ENCODE results near the gene PAFAH2. TPM values are rescaled to one million over a fixed set of nuclear protein-coding genes. Genes with fewer than 3 reads are reported as not detected.

The PAFAH2 gene
- total and polyA plus RNA-seq, 4 donors = 9.0 to 13.8 (median 10.8) TPM

- Histone ChIP-seq H3K27me3 (ENCODE audit: control insufficient read depth in 4 of 4, insufficient read depth in 4 of 4, low read length in 3 of 4) (no peaks in the 10 kb centered on the region), H3K36me3 (ENCODE audit: control insufficient read depth in 4 of 4, insufficient read depth in 3 of 4, low read depth in 1 of 4, low read length in 3 of 4) (no peaks in the 10 kb centered on the region), H3K4me1 (ENCODE audit: control insufficient read depth in 4 of 4, insufficient read depth in 4 of 4, low read length in 3 of 4) (no peaks in the 10 kb centered on the region), H3K9me3 (ENCODE audit: control insufficient read depth in 4 of 4, low read length in 3 of 4) (no peaks in the 10 kb centered on the region), H3K4me3 (ENCODE audit: low read depth in 1 of 3, low read length in 3 of 3) (no peak overlapping the region), H3K27ac (ENCODE audit: low read depth in 1 of 2, low read length in 2 of 2) (no peak overlapping the region), H3K9ac (ENCODE audit: low read depth in 1 of 2, low read length in 2 of 2) (no peak overlapping the region)
- TF ChIP-seq SP1 (IDR thresholded peaks at IDR 0.05) (no peak), RAD21 (IDR thresholded peaks at IDR 0.05) (no peak), HNF4A (conservative IDR thresholded peaks at IDR 0.05) (no peak), ZBTB33 (IDR thresholded peaks at IDR 0.05) (no peak), HNF4G (IDR thresholded peaks at IDR 0.05) (no peak), TAF1 (conservative IDR thresholded peaks at IDR 0.05) (no peak)
- TF ChIP-seq, protein P1, sequence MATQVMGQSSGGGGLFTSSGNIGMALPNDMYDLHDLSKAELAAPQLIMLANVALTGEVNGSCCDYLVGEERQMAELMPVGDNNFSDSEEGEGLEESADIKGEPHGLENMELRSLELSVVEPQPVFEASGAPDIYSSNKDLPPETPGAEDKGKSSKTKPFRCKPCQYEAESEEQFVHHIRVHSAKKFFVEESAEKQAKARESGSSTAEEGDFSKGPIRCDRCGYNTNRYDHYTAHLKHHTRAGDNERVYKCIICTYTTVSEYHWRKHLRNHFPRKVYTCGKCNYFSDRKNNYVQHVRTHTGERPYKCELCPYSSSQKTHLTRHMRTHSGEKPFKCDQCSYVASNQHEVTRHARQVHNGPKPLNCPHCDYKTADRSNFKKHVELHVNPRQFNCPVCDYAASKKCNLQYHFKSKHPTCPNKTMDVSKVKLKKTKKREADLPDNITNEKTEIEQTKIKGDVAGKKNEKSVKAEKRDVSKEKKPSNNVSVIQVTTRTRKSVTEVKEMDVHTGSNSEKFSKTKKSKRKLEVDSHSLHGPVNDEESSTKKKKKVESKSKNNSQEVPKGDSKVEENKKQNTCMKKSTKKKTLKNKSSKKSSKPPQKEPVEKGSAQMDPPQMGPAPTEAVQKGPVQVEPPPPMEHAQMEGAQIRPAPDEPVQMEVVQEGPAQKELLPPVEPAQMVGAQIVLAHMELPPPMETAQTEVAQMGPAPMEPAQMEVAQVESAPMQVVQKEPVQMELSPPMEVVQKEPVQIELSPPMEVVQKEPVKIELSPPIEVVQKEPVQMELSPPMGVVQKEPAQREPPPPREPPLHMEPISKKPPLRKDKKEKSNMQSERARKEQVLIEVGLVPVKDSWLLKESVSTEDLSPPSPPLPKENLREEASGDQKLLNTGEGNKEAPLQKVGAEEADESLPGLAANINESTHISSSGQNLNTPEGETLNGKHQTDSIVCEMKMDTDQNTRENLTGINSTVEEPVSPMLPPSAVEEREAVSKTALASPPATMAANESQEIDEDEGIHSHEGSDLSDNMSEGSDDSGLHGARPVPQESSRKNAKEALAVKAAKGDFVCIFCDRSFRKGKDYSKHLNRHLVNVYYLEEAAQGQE (IDR thresholded peaks at IDR 0.05) = no peak
- no peak for DNase-seq (ENCODE audit: low spot score)
- WGBS = 87% methylated on average over 5 of the region's 5 CpGs
Measured at GRCh38 chr1:25912076-25912831, 85.6 kb downstream of the PAFAH2 start.

GRCh38 chr1:25911162-25911561, 86.7 kb downstream of the PAFAH2 start:
- Histone ChIP-seq H3K27ac (ENCODE audit: low read depth in 1 of 2, low read length in 2 of 2) (no peak overlapping the region), H3K4me3 (ENCODE audit: low read depth in 1 of 3, low read length in 3 of 3) (no peak overlapping the region), H3K27me3 (ENCODE audit: control insufficient read depth in 4 of 4, insufficient read depth in 4 of 4, low read length in 3 of 4) (no peaks in the 10 kb centered on the region), H3K9ac (ENCODE audit: low read depth in 1 of 2, low read length in 2 of 2) (no peak overlapping the region), H3K36me3 (ENCODE audit: control insufficient read depth in 4 of 4, insufficient read depth in 3 of 4, low read depth in 1 of 4, low read length in 3 of 4) (no peaks in the 10 kb centered on the region), H3K9me3 (ENCODE audit: control insufficient read depth in 4 of 4, low read length in 3 of 4) (no peaks in the 10 kb centered on the region), H3K4me1 (ENCODE audit: control insufficient read depth in 4 of 4, insufficient read depth in 4 of 4, low read length in 3 of 4) (peaks cover 0 to 7% (median 4%) of the 10 kb centered on the region in 4 donors)
- TF ChIP-seq RXRA (IDR thresholded peaks at IDR 0.05) (no peak), FOXA1 (IDR thresholded peaks at IDR 0.05) (no peak), RAD21 (IDR thresholded peaks at IDR 0.05) (no peak), FOXA2 (IDR thresholded peaks at IDR 0.05) (no peak), SP1 (IDR thresholded peaks at IDR 0.05) (no peak), HNF4G (IDR thresholded peaks at IDR 0.05) (no peak), NR2F2 (IDR thresholded peaks at IDR 0.05) (no peak), HNF4A (conservative IDR thresholded peaks at IDR 0.05) (no peak), ZBTB33 (IDR thresholded peaks at IDR 0.05) (no peak), JUND (IDR thresholded peaks at IDR 0.05) (no peak), GABPA (IDR thresholded peaks at IDR 0.05 in 1 of 2, conservative IDR thresholded peaks at IDR 0.05 in 1 of 2) (no peak), TAF1 (conservative IDR thresholded peaks at IDR 0.05) (no peak), EGR1 (IDR thresholded peaks at IDR 0.05; ENCODE audit: low read depth in 2 of 2) (no peak), MAX (IDR thresholded peaks at IDR 0.05) (no peak), YY1 (IDR thresholded peaks at IDR 0.05) (no peak)
- TF ChIP-seq, protein P1 (IDR thresholded peaks at IDR 0.05) = no peak
- TF ChIP-seq, protein P2, sequence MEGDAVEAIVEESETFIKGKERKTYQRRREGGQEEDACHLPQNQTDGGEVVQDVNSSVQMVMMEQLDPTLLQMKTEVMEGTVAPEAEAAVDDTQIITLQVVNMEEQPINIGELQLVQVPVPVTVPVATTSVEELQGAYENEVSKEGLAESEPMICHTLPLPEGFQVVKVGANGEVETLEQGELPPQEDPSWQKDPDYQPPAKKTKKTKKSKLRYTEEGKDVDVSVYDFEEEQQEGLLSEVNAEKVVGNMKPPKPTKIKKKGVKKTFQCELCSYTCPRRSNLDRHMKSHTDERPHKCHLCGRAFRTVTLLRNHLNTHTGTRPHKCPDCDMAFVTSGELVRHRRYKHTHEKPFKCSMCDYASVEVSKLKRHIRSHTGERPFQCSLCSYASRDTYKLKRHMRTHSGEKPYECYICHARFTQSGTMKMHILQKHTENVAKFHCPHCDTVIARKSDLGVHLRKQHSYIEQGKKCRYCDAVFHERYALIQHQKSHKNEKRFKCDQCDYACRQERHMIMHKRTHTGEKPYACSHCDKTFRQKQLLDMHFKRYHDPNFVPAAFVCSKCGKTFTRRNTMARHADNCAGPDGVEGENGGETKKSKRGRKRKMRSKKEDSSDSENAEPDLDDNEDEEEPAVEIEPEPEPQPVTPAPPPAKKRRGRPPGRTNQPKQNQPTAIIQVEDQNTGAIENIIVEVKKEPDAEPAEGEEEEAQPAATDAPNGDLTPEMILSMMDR (IDR thresholded peaks at IDR 0.05; ENCODE audit: low read depth, low read length, missing input control) = no peak
- TF ChIP-seq, protein P3, sequence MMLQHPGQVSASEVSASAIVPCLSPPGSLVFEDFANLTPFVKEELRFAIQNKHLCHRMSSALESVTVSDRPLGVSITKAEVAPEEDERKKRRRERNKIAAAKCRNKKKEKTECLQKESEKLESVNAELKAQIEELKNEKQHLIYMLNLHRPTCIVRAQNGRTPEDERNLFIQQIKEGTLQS (IDR thresholded peaks at IDR 0.05) = no peak
- DNase-seq (ENCODE audit: low spot score) = no peak

Measured in liver (tissue), 9 donors.